ENCODE data around the gene FGF14.

FGF14 gene

DNA sequence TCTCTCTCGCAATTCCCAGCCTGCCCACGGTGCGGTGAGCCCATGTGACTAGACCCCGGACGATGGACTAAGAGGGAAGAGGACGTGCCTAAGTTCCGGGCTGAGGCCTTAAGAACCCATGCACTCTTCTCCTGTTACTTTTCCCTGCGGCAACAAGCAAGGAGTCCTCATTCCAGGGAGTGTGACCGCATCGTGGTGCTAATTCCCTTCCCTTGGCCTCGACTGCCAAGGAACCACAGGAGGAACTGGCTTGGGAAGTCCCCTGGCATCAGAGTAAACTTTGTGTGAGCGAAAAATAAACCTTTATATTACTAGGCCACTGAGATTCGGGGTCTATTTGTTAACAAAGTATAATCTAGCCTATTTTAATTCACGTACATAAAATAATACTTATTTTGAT, 34.0 kb downstream of the FGF14 start:
- DNase-seq (ENCODE audit: low read depth): no peak

DNA sequence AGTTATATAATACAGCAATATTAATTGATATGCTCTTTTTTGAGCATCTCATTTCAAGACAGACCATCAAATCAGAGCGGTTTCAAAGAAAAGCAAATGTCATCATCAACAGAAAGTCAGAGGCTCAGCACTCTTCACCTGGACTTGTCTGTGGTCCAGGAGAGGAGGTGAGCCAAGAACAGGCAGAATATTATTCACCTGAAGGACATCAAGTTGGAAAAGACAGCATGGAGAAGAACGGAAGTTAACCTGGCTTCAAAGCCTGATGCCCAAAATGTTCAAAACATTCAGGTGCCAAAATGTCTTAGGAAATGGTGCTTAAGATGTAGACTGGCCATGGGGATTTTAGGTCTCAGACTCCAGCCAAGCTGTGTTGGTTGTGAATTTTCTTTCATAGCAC, 40.7 kb downstream of the FGF14 start:
- DNase-seq (ENCODE audit: low read depth): no peak

DNA sequence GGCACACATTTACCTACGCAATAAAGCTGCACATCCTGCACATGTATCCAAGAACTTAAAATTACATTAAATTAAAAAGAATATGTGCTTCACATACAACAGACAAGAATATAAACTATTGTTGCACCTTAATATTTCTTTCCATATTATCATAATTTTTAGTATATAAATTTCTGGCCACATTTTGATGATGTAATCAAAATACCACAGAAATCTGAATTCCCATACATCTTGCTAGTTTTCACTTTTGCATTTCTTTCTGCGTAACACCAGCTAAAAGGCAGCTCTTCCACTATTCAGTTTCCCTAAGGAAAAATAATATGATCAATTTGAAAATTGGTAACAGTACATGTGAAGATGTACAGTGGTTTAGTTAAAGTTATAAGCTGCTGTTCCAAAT, 42.6 kb downstream of the FGF14 start:
- DNase-seq (ENCODE audit: low read depth): no peak

DNA sequence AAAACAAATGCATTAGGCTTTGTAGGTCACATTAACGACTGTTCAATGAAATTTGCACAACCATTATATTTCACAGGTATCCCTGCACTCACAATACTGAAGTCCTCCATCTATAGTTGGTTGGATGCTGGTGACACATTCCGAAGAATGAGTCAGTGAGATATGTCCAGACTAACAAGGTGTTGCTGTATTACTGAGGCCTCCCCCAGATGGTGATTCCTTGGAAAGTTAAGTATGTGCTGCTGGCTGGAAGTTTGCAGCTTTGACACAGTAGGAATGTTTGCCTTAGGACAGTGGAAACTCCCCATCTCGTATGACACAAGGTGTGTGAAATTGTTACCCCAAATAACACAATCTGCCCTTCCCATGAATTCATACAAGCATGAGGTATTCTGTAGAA, 46.6 kb downstream of the FGF14 start:
- no peak for DNase-seq (ENCODE audit: low read depth)

DNA sequence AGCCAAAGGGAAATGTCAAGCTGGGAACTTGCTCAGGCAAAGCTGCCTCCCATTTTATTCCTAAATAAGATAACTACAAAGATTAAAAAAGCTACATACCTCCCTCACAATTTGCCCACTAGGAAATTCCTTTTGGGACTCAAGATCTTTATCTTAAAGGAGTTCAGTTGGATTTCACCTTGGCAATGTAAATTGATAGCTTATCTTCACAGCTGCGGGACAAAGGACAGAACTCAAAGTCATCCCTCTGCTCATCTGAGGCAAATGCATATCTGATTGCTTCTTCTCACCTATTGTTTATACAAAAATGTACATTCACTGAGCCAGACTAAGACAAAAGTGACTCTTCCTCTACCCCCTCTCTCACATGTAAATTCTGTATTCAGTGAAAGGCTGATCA, 47.8 kb downstream of the FGF14 start:
- DNase-seq (ENCODE audit: low read depth): no peak

DNA sequence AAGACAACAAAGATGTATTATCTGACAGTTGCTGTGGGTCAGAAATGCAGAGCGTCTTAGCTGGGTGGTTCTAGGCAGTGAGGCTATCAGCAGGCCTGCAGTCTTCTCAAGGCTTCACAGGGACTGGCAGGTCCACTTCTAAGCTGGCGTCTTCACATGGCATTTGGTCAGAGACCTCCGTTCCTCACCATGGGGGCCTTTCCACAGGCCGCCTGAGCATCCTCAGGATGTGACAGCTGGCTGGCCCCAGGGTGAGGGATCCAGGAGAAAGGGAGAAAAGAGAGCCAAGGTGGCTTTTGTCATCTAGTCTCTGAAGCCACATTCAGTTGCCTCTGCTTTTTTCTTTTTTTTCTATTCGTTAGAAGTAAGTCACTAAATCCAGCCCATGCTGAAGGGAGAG, 50.3 kb downstream of the FGF14 start:
- DNase-seq (ENCODE audit: low read depth): no peak

DNA sequence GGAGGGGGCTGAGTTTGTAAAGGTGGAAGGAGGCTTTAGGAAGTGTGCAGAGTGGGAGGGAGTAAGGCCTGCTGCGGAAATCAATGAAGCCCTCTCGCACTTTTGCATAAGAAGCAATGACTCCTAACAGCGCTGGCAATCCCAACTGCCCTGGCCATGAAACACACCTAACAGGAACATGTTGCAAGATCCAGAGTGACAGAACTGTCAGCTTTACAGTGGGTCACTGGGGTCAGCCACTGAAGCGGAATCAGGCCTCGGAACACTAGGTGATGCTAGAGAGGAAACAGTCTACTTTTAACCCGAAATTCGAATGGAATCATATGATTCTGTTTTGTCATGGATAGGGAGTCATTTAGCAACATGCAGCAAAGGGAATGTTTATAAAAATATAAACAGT, 54.4 kb downstream of the FGF14 start:
- DNase-seq (ENCODE audit: low read depth): no peak

DNA sequence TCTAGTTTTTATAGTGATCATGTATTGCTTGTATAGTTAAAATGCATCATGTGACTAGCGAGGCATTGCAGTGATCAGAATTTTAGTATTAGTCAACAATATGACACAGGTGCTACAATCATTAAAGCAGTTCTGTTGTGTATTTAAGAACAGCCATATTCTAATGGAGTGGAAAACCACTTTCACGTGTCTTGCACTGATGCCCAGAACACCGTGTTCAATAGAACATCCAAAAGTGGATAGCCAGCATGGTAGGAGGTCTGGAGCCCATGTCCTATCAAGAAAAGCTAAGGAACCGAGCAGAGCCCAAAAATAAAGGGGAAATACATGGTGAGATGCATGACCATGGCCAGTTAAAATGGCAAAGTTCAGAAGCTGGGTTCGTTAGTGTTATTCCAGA, 55.1 kb downstream of the FGF14 start:
- DNase-seq (ENCODE audit: low read depth): no peak

DNA sequence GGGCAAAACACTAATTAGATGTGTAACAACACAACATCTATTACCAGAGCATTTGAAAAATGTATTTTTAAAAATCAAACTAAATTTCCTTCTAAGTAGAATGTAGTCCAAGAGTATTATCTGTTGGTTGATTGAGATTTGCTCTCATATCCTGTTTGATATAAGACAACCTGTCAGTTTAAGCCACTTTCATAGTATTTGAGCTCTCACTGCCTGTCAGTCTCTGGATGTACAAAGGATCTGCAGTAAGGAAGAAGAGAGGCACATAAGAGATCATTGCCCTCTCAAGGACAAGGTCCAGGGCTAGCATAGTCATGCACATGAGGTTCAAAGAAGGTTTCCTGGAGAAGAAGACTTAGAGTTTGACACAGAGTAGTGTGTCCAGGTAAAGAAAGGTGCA, 57.4 kb downstream of the FGF14 start:
- DNase-seq (ENCODE audit: low read depth): no peak

DNA sequence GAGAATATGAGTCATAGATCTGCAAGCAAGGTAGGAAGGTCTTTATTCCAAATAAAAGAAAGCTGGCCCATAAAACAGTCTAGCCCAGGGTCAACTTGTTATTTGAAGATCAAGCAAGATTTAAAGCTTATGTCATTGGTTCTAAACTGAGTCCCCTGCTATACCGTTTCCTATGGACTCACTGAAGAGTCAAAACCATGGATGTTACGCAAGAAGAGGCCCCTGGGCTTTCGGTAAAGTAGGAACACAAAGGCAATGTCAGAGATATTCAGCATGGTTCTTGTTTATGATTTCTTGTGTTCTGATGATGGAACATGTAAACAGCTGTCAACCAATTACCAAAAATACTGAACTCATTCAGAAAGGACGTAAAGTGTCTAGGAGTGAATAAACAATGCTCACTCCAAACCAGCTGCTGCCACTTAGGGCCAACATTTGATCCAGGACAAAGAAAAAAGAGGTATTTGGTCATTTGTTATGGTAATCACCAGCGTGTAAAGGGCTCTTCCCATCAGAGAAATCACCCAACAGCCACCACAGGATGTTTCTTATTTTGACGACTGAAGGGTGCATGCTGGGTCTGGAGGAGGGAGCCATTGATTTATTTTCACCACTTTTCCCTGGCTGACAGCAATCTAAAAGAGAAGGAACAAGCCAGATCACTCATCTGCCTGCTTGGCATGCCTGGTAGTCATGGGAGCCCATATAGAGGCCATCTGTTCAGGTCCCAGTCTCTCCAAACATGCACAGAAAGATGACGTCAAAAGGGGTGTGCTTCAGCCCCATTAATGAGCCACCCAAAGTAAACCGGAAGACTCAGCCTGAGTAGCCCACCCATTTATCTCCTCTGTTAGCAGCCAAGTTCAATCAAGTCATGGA, 68.3 kb downstream of the FGF14 start:
- DNase-seq (ENCODE audit: low read depth): no peak

DNA sequence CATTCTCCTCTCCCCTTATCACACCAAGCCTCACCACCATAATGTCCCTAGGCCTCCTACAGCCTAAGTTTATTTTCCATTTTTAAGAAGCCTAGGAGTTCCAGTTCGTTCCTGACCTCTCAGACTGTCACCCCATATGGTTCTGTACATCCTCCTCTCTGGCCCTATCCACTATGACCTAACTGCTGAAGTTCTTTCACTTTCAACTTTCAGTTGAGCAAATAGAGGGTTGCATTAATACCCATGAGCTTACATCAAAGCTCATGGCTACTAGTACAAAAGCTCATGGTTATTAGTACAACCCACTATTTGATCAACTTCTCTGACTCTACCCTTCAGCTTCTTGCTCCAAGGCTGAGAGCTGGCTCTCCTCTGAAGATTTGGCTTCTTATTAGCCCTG, 72.9 kb downstream of the FGF14 start:
- DNase-seq (ENCODE audit: low read depth): no peak

DNA sequence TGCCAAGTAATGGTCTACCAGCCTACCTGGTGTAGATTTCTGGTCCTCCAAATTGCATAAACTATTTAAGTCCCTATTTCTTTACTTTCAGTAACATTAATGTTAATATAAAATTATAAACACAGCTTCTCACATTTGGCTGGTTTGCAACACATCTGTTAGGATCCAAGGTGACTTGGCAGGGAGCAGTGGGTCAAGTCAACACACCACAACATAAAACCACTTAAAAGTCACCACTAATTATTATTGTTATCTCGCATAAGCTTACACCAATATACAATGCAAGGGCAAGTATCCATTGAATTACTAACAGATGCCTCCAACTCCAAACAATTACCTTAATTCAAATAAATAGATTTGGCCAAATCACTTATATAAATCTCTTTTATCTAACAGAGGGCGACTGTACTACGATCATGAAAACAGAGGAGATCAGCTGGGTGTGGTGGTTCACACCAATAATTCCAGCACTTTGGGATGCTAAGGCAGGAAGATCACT, 74.7 kb downstream of the FGF14 start:
- DNase-seq (ENCODE audit: low read depth): no peak

DNA sequence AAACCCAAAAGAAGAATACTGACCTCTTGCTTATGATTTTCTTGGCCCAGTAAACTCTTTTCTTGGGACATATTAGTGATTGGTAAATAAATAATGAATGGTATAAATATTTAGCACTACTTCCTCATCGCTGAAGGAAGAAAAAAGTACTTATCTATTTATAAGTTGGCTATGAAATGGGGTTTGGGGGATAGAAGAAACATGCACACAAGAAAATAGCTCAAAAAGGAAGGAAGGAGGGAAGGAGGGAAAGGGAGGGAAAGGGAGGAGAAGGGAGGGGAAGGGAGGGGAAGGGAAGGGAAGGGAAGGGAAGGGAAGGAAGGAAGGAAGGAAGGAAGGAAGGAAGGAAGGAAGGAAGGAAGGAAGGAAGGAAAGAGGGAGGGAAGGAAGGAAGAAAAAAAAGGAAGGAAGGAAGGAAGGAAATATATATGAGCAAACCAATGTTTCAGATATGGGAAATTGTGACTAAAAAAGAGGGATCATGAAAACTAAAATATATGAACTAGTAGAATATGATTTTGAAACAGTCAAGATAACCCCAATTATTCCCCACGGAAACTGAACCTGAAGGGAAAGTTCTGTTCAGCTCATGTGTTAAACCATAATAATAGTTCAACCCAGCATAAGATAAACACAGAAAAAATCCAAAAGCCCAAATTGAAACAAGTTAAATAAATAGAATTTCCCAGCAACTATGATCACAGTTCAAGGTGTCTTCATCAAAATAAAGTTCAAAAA, 75.3 kb downstream of the FGF14 start:
- no peak for DNase-seq (ENCODE audit: low read depth)

DNA sequence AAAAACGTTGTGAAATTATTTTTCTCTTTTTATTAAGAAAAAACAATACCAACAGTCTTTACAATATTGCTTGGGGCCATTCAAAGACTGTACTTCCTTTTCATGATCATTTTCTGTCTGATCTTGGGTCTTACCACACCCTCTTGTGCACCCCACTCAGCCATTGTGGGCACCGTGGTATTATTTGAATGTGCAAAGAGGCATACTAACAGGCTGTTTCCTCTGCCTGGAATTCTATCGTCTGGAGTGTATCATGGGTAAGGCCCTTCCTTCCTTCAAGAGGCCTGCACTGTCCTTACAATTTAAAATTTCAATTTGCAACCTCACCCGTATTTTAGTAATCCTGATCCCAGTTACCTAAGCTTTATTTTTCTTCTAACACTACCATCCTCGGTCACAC, 76.5 kb downstream of the FGF14 start:
- DNase-seq (ENCODE audit: low read depth): no peak

DNA sequence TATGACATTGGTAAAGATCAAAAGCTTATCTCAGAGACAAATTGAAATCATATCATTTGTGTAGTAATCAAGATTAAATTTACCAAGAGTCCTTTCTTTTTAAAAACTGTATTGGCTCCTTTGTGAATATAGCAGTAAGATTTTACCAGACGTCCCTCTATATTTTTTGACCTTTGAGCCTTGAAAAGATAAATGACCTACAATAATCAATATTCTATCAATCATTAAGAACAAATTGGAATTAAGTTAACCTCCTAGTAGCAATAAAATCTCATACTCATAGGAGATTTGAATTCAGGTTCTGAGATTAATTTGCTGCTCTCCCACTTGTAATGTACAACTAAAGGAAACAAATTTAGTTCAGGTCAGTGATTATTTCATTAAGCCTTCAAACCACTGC, 78.3 kb downstream of the FGF14 start:
- DNase-seq (ENCODE audit: low read depth): no peak

DNA sequence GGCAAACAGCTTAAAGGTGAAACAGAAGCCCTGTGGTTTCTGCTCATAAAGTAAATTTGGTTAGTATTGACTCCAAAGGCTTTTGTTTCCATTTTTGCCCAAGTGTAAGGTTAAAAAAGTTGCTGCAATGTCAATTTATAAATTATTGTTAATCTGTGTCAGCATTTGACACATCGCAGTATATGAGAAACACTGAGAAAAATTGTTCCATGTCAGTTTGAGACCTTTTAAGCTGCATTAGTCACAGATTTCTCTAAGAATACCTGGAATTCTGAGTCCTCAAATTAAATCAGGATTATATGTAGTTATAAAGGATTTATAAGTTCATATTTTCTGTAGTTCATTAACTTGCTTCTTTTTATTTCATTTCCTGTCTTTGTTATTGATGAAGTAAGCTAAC, 78.8 kb downstream of the FGF14 start:
- DNase-seq (ENCODE audit: low read depth): no peak

DNA sequence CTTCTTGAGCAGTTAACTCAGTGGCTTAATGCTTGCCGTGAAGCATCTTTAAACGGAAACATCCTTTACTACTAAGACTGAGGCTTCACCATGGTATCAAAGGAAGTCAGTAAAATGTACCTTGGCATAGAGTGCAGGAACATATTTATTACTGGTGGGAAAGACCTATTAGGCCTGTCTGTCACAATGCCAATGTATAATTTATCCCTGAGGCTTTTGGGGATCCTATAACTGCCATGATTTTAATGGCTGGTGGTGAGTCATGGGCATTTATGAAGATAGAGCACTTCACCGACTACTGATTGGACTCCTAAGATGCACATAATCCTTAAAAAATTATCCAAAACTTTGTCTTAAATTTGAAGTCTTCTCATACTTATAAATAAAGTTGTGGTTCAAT, 79.6 kb downstream of the FGF14 start:
- DNase-seq (ENCODE audit: low read depth): no peak

DNA sequence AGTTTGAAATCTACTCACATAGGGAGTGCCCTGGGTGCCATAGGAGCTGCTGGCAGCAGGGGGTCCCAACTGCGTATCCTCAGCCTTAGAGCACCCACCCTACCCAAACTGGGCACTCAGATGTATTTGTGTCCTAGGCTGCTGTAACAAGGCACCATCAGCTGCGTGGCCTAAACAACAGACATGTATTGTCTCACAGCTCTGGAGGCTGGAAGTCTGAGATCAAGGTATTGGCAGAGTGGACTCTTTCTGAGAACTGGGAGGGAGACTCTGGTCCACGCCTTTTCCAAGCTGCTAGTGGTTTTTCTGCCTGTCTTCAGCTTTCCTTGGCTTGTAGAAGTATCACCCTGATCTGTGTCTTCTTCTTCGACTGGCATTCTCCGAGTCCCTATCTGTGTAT, 83.6 kb downstream of the FGF14 start:
- no peak for DNase-seq (ENCODE audit: low read depth)

DNA sequence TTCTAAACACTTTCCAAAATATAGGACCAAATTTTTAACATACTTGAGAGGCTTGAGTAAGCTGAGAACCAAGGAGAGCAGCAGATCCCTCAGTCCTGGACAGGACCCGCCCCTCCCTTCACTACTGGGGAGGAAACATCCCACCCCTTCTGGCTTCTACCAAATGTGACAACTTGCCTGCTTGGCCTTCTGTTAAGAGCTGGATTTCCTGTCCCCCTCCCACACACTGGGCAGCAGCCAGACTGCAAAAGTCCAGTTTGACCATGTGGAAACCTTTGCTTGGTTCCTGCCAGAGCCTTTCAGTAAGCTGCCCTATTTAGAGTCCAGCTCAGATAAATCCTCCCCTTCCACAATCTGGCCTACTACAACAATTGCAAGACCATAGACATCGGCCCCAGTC, 84.3 kb downstream of the FGF14 start:
- no peak for DNase-seq (ENCODE audit: low read depth)

DNA sequence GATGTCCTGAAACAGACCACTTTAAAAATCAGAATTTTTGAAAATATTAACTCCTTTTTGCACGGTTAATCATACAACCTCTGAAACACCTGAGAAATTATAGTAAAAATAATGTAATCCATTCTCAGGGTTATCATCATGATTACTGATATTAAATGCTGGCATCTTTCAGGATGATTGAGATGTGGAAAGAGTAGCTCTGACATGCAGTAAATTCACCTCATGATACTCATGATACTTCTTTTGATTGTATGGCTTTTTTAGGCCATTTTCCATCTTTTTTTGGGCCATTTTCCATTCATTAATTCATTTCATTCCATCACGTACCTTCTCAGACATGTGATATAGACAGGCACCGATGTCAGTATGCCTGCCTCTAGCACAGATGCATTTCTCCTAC, 85.1 kb downstream of the FGF14 start:
- no peak for DNase-seq (ENCODE audit: low read depth)

DNA sequence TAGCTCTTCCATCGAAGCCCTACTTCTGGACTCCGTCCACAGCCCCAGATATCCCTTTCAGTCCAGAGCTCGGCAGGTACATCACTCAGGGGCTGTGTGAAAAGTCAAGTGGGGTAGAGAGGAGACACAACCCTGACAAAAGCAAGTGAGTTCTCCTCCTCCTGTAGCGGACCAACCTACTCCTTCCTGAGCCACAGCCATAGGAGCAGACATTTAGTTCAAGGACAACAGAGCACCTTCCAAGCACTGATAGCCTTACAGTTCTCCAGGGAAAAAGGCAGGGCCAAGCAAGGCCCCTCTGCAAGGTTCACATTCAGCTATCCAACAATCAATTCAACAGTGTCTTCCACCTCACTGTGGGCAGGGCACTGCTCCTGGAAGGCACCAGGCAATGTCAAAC, 89.0 kb downstream of the FGF14 start:
- DNase-seq (ENCODE audit: low read depth): no peak

DNA sequence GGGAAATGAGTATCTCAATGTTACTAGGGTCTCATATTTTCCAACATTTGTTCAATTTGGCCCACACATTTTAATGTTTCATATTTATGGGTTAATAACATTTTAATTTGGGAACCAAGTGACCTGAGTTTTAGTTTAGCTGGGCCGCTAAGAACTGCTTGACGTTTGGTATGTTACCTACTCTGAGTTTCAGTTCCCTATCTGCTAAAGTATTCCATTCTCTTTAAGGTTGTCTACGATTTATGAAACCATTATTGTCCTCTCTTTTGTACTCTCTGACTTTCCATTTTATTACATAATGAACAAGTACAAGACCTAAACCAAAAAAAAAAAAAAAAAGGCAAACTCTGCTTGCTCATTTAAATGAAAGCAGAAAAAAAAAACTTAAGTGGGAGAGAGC, 89.9 kb downstream of the FGF14 start:
- no peak for DNase-seq (ENCODE audit: low read depth)

DNA sequence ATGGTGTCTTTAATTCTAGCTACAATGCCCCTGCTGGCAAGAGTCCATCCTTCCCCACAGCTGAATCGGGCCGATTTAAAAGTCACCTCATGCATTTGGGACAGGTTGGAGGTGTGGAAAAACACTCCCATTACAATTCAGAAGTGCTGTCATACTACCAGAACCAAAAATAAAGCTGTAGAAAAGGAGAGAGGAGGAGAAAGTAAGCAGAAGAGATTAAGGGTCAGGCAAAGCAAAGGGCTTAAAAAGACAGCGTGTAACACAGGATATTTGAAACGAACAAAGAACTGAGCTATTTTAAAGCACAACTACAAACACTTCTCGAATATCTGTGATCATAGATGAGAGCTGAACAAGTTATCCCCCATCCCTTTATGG, 90.4 kb downstream of the FGF14 start:
- DNase-seq (ENCODE audit: low read depth): no peak
